ENCODE data around the gene KRT7.
"Not testable (repeated sequence)": the region's sequence is repeated elsewhere in the genome, so short reads cannot be mapped to it uniquely, and the experiment has no call there.

Gene KRT7

GRCh38 chr12:52229836-52230343, 3.2 kb upstream of the KRT7 start:
- DNase-seq (ENCODE audit: low read depth, low spot score): no peak

DNA sequence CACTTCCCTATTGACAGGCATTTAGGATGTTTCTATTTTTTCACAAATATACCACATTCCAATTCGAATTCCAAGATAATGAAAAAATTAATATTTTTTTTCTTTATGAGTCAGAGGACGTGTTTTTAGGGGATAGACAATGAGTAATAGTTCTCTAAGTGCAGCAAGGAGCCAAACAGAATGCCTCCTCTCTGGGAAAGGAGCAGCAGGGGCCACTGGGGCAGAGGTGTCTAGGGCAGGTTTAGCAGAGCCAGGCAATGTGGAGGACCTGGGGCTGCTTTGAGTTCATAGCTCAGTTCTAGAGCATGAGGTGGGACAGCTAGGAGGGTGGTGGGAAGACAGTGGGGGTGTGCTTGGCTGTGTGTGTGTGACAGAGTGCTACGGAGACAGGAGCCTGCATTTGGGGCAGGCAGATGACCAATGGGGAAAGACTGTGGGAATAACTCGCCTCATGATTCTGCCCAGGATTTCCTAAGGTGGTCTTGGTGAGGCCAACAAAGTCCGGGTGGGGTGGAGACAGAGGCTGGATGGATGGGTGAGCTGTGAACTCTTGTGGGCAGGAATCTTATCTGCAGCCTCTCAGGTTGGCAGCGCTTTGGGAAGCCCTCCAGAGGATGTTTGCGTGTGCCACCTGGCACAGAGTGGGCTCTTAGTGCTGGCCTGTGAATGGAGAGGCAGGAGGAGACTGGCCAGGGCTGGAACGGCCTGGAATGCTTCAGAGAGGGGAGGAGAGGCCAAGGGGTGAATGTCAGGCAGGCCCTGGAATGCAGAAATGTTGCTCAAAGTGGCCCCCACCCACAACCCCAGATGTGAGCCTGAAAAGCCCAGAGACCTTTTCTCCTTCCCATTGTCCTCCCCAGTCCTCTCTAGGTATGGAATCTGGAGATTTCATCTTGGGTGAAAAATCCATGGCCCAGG, 2.4 kb upstream of the KRT7 start:
- peak; percentile 70 for DNase-seq (ENCODE audit: low read depth, low spot score)

- no peak for DNase-seq (ENCODE audit: low read depth, low spot score)
These were observed 1.5 kb upstream of the KRT7 start for GRCh38 chr12:52231305-52232202.

DNA sequence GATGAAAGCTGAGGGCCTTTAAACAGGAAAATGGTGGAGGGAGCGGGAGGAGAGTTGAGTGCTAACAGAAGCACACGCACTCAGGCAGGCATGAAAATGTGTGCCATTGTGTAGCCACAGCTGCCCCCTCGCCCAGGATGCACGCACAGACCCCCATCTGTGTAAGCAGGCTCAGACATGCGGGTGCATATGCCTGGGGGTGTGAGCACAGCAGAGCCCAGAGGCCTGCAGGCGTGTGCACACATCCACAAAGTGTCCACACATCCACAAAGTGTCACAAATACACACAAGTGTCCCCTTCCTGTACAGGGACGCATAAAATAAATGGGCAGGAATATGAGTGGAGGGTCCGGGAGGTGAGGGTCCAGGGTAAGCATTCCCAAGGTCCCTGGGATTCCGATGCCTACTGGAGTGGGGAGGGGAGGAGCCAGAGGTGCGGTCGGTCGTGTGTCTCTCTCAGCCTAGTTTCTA, 805 bp upstream of the KRT7 start:
- no peak for DNase-seq (ENCODE audit: low read depth, low spot score)

DNA sequence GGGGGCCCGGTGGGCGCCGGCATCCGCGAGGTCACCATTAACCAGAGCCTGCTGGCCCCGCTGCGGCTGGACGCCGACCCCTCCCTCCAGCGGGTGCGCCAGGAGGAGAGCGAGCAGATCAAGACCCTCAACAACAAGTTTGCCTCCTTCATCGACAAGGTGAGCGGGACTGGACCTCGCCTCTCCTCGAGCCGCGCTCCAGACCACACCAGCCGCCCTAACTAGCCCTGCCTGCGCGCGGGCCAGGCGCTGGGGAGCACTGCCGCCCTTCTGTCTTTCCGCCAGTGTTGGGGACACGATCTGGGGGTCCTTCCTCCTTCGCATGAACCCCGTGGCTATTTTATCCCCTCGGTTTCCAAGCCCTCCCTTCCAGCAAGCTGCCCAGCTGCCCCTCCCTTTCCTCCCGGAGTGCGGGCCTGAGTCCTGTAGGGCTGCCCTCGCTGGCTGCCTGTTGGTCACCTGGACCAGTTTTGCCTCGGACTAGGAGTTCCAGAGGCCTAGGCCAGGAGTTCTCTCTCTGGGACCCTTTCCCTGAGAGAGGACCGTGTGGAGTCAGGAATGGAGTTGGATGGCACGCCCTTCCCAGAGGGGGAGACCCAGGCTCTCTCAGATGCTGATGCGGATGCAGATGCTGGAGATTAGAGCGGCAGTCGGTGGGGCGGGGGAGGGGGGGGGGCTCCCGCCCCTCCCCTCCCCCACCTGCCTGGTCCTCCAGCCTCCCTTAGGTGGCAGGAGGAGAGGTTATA, 592 bp downstream of the KRT7 start:
- peak; percentile 47 for DNase-seq (ENCODE audit: low read depth, low spot score)

GRCh38 chr12:52234223-52234810, 1.3 kb downstream of the KRT7 start:
- no peak for DNase-seq (ENCODE audit: low read depth, low spot score)

- DNase-seq (ENCODE audit: low read depth, low spot score): no peak
These were observed 2.1 kb downstream of the KRT7 start for GRCh38 chr12:52235001-52235764.

DNA sequence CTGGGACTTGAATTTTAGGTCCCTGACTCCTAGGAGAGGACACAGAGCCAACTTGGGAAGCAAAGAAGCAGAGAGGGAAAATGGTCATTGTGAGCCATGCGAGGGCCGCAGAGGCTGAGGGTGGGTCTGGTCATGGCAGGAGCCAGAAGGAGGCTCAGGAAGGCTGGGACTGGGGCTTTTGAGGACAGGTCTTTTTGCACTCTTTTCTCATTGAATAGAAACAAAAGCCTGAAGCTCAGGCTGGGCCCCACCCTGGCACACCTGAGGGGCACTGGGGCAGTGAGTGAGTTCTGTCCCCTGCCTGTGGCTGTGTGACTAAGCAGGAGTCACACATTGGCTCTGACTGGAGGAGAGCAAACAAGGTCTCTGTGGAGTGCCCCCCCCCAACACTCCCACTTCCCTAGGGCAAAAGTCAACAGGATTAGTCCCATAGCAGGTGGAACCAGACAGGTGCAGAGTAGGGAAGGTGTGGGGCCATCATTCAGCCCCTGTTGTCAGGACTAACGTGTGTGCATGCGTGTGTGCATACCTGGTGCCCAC, 2.8 kb downstream of the KRT7 start:
- no peak for DNase-seq (ENCODE audit: low read depth, low spot score)

- no peak for DNase-seq (ENCODE audit: low read depth, low spot score)
These were observed 3.5 kb downstream of the KRT7 start for GRCh38 chr12:52236386-52237050.

DNA sequence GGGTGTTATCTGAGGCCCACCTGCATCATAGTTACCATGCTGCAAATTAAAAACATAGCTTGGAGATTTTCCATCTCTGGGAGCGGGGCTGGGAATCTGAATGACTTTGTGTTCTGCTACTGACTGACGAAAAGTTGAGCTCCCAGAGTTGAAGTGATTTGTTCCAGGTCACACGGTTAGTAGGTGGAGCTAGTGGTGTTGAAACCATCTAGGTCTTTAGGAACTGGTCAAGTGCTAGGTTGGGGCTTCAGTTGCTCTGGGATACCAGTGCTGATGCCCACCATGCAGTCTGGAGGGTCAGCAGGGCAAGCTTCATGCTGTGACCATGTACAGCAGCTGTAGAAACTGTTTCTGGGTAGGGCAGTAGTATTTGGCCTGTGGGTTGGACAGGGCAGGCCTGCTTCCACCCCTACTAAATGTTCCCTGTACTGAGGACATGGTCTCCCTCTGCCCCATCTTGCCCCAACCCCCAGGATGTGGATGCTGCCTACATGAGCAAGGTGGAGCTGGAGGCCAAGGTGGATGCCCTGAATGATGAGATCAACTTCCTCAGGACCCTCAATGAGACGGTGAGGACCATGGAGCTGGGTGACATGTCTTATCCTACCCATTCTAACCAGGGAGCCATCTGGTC, 5.3 kb downstream of the KRT7 start:
- no peak for DNase-seq (ENCODE audit: low read depth, low spot score)

DNA sequence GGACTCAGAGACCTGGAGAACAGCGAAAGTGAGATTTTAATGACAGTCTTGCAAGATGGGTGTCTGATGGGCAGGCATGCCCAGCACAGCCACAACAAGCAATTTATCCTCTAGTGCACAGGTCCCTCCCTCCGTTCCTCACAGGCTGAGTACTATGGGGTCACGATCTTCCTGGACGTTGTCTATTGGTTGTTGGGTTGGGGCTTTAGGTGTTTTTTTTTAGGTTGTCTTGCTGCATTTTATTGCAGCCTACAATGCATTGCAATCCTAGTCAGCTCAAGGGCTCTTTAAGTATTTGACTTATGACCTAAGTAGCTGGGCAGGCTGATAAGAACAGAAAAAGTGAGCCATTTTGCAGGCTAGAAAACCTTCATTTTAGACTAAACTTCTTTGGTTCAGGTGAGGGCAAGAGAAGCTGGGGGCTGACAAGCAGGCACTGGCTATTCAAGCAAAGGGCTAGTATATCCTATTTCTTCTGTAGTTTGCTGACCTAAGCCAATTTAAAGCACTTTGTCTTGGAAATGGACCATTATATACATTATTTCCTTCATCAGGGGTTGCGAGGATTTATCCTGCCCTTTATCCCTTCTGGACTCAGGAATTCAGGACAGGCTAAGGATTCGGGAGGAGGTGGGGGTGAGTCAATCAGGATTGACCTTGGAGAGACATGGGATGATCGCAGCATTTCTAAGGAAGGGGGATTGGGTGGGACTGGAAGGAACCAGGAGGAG, 6.0 kb downstream of the KRT7 start:
- DNase-seq (ENCODE audit: low read depth, low spot score): no peak

DNA sequence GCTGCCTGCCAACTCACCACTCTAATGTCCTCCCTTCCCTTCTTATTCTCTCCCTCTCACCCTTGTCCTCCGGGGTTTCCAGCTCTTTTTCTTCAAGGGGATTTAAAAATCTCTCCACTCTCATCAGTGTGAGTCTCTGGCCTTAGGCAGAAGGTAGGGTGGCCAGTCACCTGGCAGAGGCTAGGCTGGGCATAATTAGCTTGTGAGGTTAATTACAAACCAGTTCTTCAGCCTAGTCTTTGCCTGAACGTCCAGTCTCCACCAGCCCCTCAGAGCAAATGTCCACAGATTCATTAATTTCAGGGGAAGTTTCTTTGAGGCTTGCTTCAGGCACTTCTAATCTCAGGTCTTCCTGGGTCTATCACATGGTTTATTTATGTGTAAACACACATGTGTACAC, 6.7 kb downstream of the KRT7 start:
- peak; percentile 54 for DNase-seq (ENCODE audit: low read depth, low spot score)

GRCh38 chr12:52240247-52240646, 7.2 kb downstream of the KRT7 start:
- DNase-seq (ENCODE audit: low read depth, low spot score): not testable (repeated sequence)

DNA sequence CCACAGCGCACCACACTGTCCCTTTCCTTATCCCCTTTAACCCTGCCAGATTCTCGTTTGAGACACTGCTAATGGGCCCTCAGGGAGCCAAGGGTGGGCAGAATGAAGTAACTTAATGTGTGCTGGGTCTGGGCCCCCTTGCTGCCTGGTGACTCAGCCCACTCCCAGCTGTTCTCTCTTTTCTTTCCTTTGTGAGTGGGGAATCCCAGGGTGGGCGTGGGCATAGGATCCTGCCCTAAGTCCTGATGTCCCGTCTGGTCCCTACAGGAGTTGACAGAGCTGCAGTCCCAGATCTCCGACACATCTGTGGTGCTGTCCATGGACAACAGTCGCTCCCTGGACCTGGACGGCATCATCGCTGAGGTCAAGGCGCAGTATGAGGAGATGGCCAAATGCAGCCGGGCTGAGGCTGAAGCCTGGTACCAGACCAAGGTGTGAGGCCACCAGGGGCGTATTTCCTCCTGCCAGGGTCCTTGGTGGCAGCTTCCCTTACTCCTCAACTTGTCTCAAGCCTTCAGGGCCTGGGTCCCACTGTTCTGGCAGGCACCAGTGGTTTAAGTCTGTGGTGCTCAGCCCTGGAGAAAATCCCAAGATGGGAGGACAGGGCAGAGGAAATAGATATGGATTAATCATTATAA, 8.3 kb downstream of the KRT7 start:
- no peak for DNase-seq (ENCODE audit: low read depth, low spot score)

DNA sequence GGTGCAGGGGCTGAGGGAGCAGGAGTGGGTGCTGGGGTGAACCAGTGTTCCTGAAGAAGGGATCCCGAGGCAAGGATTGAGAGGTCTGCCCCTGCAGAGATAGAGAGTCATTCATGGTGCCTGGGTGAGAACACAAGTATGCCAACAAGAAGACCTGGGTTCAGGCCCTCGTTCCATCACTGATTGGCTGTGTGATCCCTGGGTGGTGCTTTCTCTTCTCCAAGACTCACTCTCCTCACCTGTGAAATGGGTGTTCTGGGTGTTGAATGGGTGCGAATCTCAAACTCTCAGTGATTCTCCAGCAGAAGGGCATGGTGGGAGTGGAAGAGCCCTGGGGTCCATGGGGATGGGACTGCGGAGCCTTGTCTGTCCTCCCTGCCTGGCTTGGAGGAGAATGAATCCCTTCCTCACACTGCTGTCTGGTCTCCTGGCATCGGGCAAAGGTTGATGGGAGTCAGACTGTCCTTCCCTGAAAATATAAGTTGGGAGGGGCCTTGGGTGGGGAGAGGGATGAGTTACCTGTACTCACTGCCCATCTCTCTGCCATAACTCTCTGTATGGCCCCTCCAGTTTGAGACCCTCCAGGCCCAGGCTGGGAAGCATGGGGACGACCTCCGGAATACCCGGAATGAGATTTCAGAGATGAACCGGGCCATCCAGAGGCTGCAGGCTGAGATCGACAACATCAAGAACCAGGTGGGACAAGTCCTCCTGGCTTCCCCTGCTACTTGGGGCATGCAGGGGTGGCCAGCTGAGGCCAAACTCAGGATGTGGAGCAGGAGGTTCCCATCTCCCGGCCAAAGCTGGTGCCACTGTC, 9.6 kb downstream of the KRT7 start:
- no peak for DNase-seq (ENCODE audit: low read depth, low spot score)

GRCh38 chr12:52243259-52243855, 10.3 kb downstream of the KRT7 start:
- peak; percentile 51 for DNase-seq (ENCODE audit: low read depth, low spot score)
